ENCODE results near the gene CEP120.

DNA sequence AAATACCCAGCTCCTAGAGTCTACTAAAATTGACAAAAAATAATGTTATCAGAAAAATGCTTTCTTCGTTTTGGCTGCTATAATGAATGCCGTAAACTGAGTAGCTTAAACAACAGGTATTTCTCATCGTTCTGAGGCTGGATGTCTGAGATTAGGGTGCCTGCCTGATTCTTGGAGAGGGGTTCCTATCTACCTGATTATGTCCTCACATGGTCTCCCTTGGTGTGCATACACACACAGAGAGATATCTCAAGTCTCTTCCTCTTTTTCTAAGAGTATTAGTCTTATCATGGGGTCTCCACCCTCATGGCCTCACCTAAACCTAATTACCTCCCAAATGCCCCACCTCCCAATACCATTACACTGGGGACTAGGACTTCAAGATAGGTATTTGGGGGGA lies 48.2 kb upstream of the CEP120 start:
- no peak for TF ChIP-seq CTCF (IDR thresholded peaks at IDR 0.05; ENCODE audit: insufficient read depth, low read length)
- TF ChIP-seq POLR2AphosphoS5 (IDR thresholded peaks at IDR 0.05; ENCODE audit: low read depth) = no peak
- no peak for TF ChIP-seq GABPA (IDR thresholded peaks at IDR 0.05; ENCODE audit: low read depth)

Data from HL-60 (cell line).